ENCODE measurements around the gene HTT. TPM values are rescaled to one million over a fixed set of nuclear protein-coding genes. Genes with fewer than 3 reads are reported as not detected.

The HTT gene
- polyA plus RNA-seq, 2 of the 4 experiments (the other 2 are of a cell fraction), result 14.5 to 16.9 TPM

- Histone ChIP-seq H3K4me1 (0 out of 3 replicates have a peak, but pooled peaks cover 3% of the 10 kb centered on the region), H3K4me2 (no peak overlapping the region), H3K27ac (no peak overlapping the region), H3K4me3 (no peak overlapping the region), H3K9me3 (no peaks in the 10 kb centered on the region)
- ChIA-PET POLR2A (no interaction called here), CTCF (interaction anchor here (0.6 to 1.5 kb wide), 2 partner anchors 32 to 348 kb away, joined by 3 read pairs; no protein-coding TSS in a partner anchor)
- DNase-seq (ENCODE audit: low read depth in 1 of 2, low spot score in 1 of 2), result no peak
- 82% methylated on average over 16 of the region's 16 CpGs for WGBS (ENCODE audit: missing lambda C conversion rate)
- ATAC-seq, result no peak
- FAIRE-seq, result no peak
- TF ChIP-seq SREBF2 (IDR thresholded peaks at IDR 0.05), result no peak
- TF ChIP-seq CHD2 (IDR thresholded peaks at IDR 0.05; ENCODE audit: low read length, partially characterized antibody), result no peak
- no peak for TF ChIP-seq ZNF302 (CRISPR knock-in tag; IDR thresholded peaks at IDR 0.05)
- TF ChIP-seq GATA3 (IDR thresholded peaks at IDR 0.05; ENCODE audit: borderline replicate concordance), result no peak
- no peak for TF ChIP-seq POLR2AphosphoS2 (conservative IDR thresholded peaks at IDR 0.05; ENCODE audit: low read length)
- TF ChIP-seq MAZ (IDR thresholded peaks at IDR 0.05; ENCODE audit: borderline replicate concordance, low read depth, low read length), result no peak
- no peak for TF ChIP-seq SMC3 (IDR thresholded peaks at IDR 0.05)
- no peak for TF ChIP-seq KDM5A (IDR thresholded peaks at IDR 0.05)
- no peak for TF ChIP-seq TFCP2L1 (CRISPR knock-in tag; IDR thresholded peaks at IDR 0.05)
- TF ChIP-seq HEYL (CRISPR knock-in tag; IDR thresholded peaks at IDR 0.05), result no peak
- no peak for TF ChIP-seq ESRRA (IDR thresholded peaks at IDR 0.05; ENCODE audit: borderline replicate concordance, low read length)
- no peak for TF ChIP-seq ZSCAN20 (CRISPR knock-in tag; IDR thresholded peaks at IDR 0.05)
- TF ChIP-seq ZFP36 (IDR thresholded peaks at IDR 0.05; ENCODE audit: borderline replicate concordance, partially characterized antibody), result no peak
- TF ChIP-seq NR3C1 (IDR thresholded peaks at IDR 0.05), result no peak
- TF ChIP-seq CBX8 (IDR thresholded peaks at IDR 0.05), result no peak
- TF ChIP-seq CBX2 (IDR thresholded peaks at IDR 0.05; ENCODE audit: borderline replicate concordance, low read depth), result no peak
- no peak for TF ChIP-seq USF2 (IDR thresholded peaks at IDR 0.05)
- TF ChIP-seq CHD4 (IDR thresholded peaks at IDR 0.05; ENCODE audit: borderline replicate concordance), result no peak
- no peak for TF ChIP-seq FOSL2 (IDR thresholded peaks at IDR 0.05)
- TF ChIP-seq FOSL2 (CRISPR knock-in tag; IDR thresholded peaks at IDR 0.05), result no peak
These were observed 4.8 kb upstream of the HTT start for GRCh38 chr4:3069661-3070199.

DNA sequence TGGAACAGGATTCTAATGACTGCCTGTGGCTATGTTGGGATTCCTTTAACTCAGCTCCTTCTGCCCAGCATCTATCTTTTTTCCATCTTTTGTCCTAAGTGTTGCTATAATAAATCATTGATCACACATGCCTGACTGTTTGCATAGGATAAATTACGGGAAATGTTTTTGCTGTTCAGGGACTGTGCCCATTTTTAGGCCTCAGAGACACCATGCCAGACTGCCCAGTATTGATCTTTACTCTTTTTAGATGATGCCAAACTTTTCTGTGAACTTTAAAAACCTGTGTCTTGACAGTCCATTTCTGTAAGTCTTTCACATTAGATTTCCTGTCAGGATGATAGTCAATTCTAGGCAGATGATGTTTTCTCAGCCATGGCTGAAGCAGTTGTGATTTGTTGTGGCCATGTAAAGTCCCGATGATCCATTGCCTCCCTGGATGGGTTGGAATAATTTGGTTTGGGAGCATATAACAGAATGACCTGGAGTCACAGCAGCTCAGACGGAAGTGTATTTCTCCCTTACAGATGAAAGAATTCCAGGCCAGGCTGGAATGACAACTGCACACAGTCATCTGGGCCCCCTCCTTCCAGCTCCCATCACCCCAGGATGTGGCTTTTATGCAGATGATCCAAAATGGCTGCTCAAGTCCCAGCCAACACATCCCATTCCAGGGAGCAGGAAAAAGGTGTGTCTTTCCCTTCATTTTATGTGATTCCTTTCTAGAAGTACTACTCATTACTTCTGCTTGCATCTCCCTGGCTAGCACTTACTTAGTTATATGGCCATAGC is 3.6 kb upstream of the HTT start:
- ATAC-seq, result no peak
- H3K4me1 ChIP-seq, result peaks cover 6% of the 10 kb centered on the region; the same call in 2 of the 3 replicates
- no peak for DNase-seq (ENCODE audit: low read depth in 1 of 2, low spot score in 1 of 2)
- no peak overlapping the region for H3K27ac ChIP-seq
- ChIA-PET POLR2A (no interaction called here), CTCF (no interaction called here)
- WGBS (ENCODE audit: missing lambda C conversion rate), result 62% methylated on average over 3 of the region's 3 CpGs
- H3K4me2 ChIP-seq, result no peak overlapping the region
- no peaks in the 10 kb centered on the region for H3K9me3 ChIP-seq
- no peak overlapping the region for H3K4me3 ChIP-seq
- no peak for FAIRE-seq
- TF ChIP-seq, protein P1, sequence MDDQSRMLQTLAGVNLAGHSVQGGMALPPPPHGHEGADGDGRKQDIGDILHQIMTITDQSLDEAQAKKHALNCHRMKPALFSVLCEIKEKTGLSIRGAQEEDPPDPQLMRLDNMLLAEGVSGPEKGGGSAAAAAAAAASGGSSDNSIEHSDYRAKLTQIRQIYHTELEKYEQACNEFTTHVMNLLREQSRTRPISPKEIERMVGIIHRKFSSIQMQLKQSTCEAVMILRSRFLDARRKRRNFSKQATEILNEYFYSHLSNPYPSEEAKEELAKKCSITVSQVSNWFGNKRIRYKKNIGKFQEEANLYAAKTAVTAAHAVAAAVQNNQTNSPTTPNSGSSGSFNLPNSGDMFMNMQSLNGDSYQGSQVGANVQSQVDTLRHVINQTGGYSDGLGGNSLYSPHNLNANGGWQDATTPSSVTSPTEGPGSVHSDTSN (IDR thresholded peaks at IDR 0.05), result no peak
- no peak for TF ChIP-seq RFX5 (IDR thresholded peaks at IDR 0.05)
- TF ChIP-seq HDAC2 (IDR thresholded peaks at IDR 0.05), result no peak
- TF ChIP-seq MYC (IDR thresholded peaks at IDR 0.05; ENCODE audit: borderline replicate concordance, low read length), result no peak
- TF ChIP-seq JUNB (IDR thresholded peaks at IDR 0.05), result no peak
- no peak for TF ChIP-seq MAZ (IDR thresholded peaks at IDR 0.05; ENCODE audit: borderline replicate concordance, low read depth, low read length)
- TF ChIP-seq USF2 (IDR thresholded peaks at IDR 0.05), result no peak
- TF ChIP-seq FOSL2 (IDR thresholded peaks at IDR 0.05), result no peak
- TF ChIP-seq FOSL2 (CRISPR knock-in tag; IDR thresholded peaks at IDR 0.05), result no peak
- TF ChIP-seq KDM5A (IDR thresholded peaks at IDR 0.05), result no peak
- TF ChIP-seq, protein P2, sequence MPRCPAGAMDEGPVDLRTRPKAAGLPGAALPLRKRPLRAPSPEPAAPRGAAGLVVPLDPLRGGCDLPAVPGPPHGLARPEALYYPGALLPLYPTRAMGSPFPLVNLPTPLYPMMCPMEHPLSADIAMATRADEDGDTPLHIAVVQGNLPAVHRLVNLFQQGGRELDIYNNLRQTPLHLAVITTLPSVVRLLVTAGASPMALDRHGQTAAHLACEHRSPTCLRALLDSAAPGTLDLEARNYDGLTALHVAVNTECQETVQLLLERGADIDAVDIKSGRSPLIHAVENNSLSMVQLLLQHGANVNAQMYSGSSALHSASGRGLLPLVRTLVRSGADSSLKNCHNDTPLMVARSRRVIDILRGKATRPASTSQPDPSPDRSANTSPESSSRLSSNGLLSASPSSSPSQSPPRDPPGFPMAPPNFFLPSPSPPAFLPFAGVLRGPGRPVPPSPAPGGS (IDR thresholded peaks at IDR 0.05), result no peak
- no peak for TF ChIP-seq CBX2 (IDR thresholded peaks at IDR 0.05; ENCODE audit: borderline replicate concordance, low read depth)
- TF ChIP-seq TP53 (CRISPR knock-in tag; IDR thresholded peaks at IDR 0.05), result no peak
- TF ChIP-seq HMGXB4 (CRISPR knock-in tag; IDR thresholded peaks at IDR 0.05; ENCODE audit: borderline replicate concordance), result no peak
- TF ChIP-seq ESRRA (IDR thresholded peaks at IDR 0.05; ENCODE audit: borderline replicate concordance, low read length), result no peak
- TF ChIP-seq KDM1A (IDR thresholded peaks at IDR 0.05; ENCODE audit: low read depth), result no peak
- no peak for TF ChIP-seq MAFK (IDR thresholded peaks at IDR 0.05; ENCODE audit: partially characterized antibody)
- no peak for TF ChIP-seq ATOH8 (CRISPR knock-in tag; IDR thresholded peaks at IDR 0.05; ENCODE audit: low read depth)
- TF ChIP-seq ZNF302 (CRISPR knock-in tag; IDR thresholded peaks at IDR 0.05), result no peak
